PC-9 (cell line): Measurements from ENCODE around the gene ATF6. TPM values are rescaled to one million over a fixed set of nuclear protein-coding genes. Genes with fewer than 3 reads are reported as not detected.

Experiments
- BruUV-seq: library from RNA; stranded (reverse); fragments of 400-500 nt; replicated peaks from 2 replicates; lab custom pipeline; 2021; lab: Mats Ljungman, UMichigan
- CTCF ChIA-PET: fragments of 300-600 bp; sonication (Branson Sonifier 250); formaldehyde crosslinking; loops from one replicate; lab custom pipeline; 2022; ENCODE audit warnings: antibody characterized with exemption; lab: Charles Lee
- POLR2A ChIA-PET: fragments of 300-600 bp; sonication (Branson Sonifier 250); formaldehyde crosslinking; loops from one replicate; lab custom pipeline; 2022; ENCODE audit warnings: antibody characterized with exemption; ENCODE audit not compliant: unreplicated experiment; lab: Charles Lee
- DNase-seq, 2 experiments: peaks; one replicate each; pipeline versions ENCODE4 v3.0.0 to v3.0.0-alpha.2; 2015 to 2022; ENCODE audit warnings: mixed read lengths in 1 of 2
- H2AFZ ChIP-seq: fragments of 200-600 bp; sonication (generic); 2 replicates; pipeline ENCODE4 v1.8.1; 2017; ENCODE audit warnings: antibody characterized with exemption
- H3F3A ChIP-seq: fragments of 200-600 bp; sonication (generic); 2 replicates; pipeline ENCODE4 v1.8.1; 2017; ENCODE audit warnings: antibody characterized with exemption, mild to moderate bottlenecking, low read depth; ENCODE audit not compliant: insufficient read depth
- H3K27ac ChIP-seq: fragments of 200-600 bp; sonication (generic); 2 replicates; pipeline ENCODE4 v1.6.1; 2016; ENCODE audit warnings: mixed run types
- H3K27me3 ChIP-seq: fragments of 200-600 bp; sonication (generic); 2 replicates; pipeline ENCODE4 v1.6.1; 2016; ENCODE audit warnings: low read depth, mixed run types; ENCODE audit not compliant: insufficient read depth
- H3K36me3 ChIP-seq: fragments of 200-600 bp; sonication (generic); 2 replicates; pipeline ENCODE4 v1.6.1; 2016; ENCODE audit warnings: low read depth, mixed run types
- H3K4me1 ChIP-seq: fragments of 200-600 bp; sonication (generic); replicated peaks from 2 replicates; pipeline ENCODE4 v1.6.1; 2016; ENCODE audit warnings: mixed run types; ENCODE audit not compliant: insufficient read depth
- H3K4me2 ChIP-seq: fragments of 200-600 bp; sonication (generic); 2 replicates; pipeline ENCODE4 v1.6.1; 2017; ENCODE audit warnings: mixed run types
- H3K4me3 ChIP-seq: fragments of 200-600 bp; sonication (generic); 2 replicates; pipeline ENCODE4 v1.6.1; 2016; ENCODE audit warnings: mixed run types
- H3K79me2 ChIP-seq: fragments of 200-600 bp; sonication (generic); 2 replicates; pipeline ENCODE4 v1.6.1; 2017; ENCODE audit warnings: low read depth, mixed run types
- H3K9me2 ChIP-seq: fragments of 200-600 bp; sonication (generic); 2 replicates; pipeline ENCODE4 v1.8.1; 2017; ENCODE audit warnings: mild to moderate bottlenecking; ENCODE audit not compliant: insufficient read depth
- H3K9me3 ChIP-seq: fragments of 200-600 bp; sonication (generic); 2 replicates; pipeline ENCODE4 v1.8.1; 2016; ENCODE audit warnings: low read depth; ENCODE audit not compliant: insufficient read depth
- H4K20me1 ChIP-seq: fragments of 200-600 bp; sonication (generic); 2 replicates; pipeline ENCODE4 v1.8.1; 2017; ENCODE audit not compliant: insufficient read depth
- EZH2 ChIP-seq: fragments of 200-600 bp; sonication (generic); IDR thresholded peaks from 2 replicates; pipeline ENCODE4 v1.8.0; 2017; ENCODE audit warnings: antibody characterized with exemption, low read depth
- intact Hi-C: fragments of 100-400 bp; cut with micrococcal nuclease; formaldehyde crosslinking; loops from one replicate; pipeline ENCODE4 v1.10.0; 2022; ENCODE audit not compliant: unreplicated experiment
- total RNA-seq: library from RNA; stranded (reverse); gene quantifications from 2 replicates; pipeline ENCODE4 v1.2.3, GENCODE V29; 2021
- TF ChIP-seq, protein P1 (sequence below): fragments of 200-600 bp; sonication (generic); conservative IDR thresholded peaks from 2 replicates; pipeline ENCODE4 v1.6.1; 2017; ENCODE audit warnings: mixed run types, antibody characterized with exemption, mild to moderate bottlenecking, moderate library complexity

The ATF6 gene
- total RNA-seq, 1 experiment from 2014 or later = 19.5 TPM

DNA sequence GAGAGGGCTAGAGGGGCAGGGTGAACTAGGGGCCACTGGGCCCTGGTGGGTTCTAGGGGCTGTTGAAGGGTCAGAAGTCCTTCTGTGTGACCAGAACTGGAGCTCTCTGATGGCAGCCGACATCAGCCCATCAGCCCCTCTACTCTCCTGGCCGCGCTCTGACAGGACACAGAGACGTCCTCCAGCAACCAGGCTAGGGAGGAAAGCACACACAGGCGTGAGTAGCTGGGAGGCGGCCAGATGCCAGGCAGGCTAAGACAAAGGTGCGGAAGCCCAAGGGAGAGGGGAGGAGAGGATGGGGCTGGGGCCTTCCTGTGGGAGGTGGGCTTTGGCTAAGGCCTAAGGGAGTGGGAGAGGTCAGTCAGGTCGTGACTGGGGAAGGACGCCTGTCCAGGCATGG lies 206.7 kb downstream of the ATF6 start:
- H3K9me2 ChIP-seq = no peaks in the 10 kb centered on the region
- no peaks in the 10 kb centered on the region for H3K36me3 ChIP-seq
- H3K4me3 ChIP-seq = no peak overlapping the region
- DNase-seq = no peak
- H3K4me1 ChIP-seq = no peaks in the 10 kb centered on the region
- H2AFZ ChIP-seq = no peak overlapping the region
- H3F3A ChIP-seq = no peaks in the 10 kb centered on the region
- no peaks in the 10 kb centered on the region for H3K79me2 ChIP-seq
- no peak overlapping the region for H3K4me2 ChIP-seq
- no peaks in the 10 kb centered on the region for H4K20me1 ChIP-seq
- H3K9me3 ChIP-seq = no peaks in the 10 kb centered on the region; the same call in 1 of the 2 replicates
- H3K27ac ChIP-seq = no peak overlapping the region
- intact Hi-C loops = no loop called here
- ChIA-PET POLR2A (no interaction called here), CTCF (no interaction called here)
- no peak for TF ChIP-seq EZH2
- TF ChIP-seq, protein P1, sequence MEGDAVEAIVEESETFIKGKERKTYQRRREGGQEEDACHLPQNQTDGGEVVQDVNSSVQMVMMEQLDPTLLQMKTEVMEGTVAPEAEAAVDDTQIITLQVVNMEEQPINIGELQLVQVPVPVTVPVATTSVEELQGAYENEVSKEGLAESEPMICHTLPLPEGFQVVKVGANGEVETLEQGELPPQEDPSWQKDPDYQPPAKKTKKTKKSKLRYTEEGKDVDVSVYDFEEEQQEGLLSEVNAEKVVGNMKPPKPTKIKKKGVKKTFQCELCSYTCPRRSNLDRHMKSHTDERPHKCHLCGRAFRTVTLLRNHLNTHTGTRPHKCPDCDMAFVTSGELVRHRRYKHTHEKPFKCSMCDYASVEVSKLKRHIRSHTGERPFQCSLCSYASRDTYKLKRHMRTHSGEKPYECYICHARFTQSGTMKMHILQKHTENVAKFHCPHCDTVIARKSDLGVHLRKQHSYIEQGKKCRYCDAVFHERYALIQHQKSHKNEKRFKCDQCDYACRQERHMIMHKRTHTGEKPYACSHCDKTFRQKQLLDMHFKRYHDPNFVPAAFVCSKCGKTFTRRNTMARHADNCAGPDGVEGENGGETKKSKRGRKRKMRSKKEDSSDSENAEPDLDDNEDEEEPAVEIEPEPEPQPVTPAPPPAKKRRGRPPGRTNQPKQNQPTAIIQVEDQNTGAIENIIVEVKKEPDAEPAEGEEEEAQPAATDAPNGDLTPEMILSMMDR = no peak
- H3K27me3 ChIP-seq = peaks cover 22% of the 10 kb centered on the region; the same call in 1 of the 2 replicates
- BruUV-seq = no TSS peak

DNA sequence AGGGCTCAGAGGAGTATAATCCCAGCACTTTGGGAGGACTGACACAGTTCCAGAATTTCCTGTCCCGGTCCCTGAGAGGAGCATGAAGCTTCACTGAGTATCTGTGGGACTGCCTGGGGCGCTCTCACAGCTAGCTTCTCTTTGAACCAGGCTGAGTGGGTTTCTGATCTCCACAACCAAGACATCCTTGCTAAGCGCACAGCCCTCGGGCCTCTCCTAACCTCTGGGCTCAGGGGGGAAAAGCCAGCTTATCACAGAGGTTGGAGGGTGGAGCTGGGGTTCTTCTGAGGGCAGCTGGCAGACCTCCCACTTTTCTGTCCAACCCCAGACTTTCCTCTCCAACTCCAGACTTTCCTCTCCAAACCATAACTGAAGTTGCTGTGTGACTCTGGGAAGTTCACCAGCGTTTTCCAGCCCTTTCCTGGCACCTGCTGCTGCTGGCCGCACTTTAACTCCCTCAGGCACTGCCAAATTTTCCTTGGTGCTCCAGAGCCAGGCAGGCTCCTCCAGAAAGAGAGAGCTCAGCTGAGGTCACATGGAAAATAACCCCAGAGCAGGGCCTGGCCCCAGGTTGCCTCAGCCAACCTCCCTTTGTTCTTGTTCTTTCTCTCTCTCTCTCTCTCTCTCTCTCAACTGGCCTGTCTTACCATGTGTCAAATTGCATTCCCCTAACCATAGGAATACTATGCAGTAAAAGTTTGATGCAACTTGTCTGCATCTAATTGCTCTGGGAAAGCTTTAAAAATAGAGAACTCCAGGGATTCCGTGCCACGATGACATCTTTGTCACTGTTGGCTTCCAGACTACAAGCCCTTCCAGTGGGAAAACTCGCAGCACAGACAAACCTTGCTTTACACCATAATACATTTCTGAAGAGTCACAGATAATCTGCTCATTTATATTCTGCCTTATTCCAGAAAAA lies 208.1 kb downstream of the ATF6 start:
- intact Hi-C loops = no loop called here
- H3K36me3 ChIP-seq = no peaks in the 10 kb centered on the region
- H3F3A ChIP-seq = no peaks in the 10 kb centered on the region
- no peak for DNase-seq
- BruUV-seq = no TSS peak
- no peaks in the 10 kb centered on the region for H3K79me2 ChIP-seq
- H3K4me2 ChIP-seq = no peak overlapping the region
- no peaks in the 10 kb centered on the region; the same call in 1 of the 2 replicates for H3K9me3 ChIP-seq
- no peaks in the 10 kb centered on the region for H3K4me1 ChIP-seq
- no peak overlapping the region for H3K4me3 ChIP-seq
- CTCF ChIA-PET = no interaction called here
- no peak overlapping the region for H3K27ac ChIP-seq
- peaks cover 26% of the 10 kb centered on the region; the same call in 1 of the 2 replicates for H3K27me3 ChIP-seq
- H3K9me2 ChIP-seq = no peaks in the 10 kb centered on the region
- H2AFZ ChIP-seq = no peak overlapping the region
- POLR2A ChIA-PET = no interaction called here
- H4K20me1 ChIP-seq = no peaks in the 10 kb centered on the region
- TF ChIP-seq, protein P1 = no peak
- no peak for TF ChIP-seq EZH2

DNA sequence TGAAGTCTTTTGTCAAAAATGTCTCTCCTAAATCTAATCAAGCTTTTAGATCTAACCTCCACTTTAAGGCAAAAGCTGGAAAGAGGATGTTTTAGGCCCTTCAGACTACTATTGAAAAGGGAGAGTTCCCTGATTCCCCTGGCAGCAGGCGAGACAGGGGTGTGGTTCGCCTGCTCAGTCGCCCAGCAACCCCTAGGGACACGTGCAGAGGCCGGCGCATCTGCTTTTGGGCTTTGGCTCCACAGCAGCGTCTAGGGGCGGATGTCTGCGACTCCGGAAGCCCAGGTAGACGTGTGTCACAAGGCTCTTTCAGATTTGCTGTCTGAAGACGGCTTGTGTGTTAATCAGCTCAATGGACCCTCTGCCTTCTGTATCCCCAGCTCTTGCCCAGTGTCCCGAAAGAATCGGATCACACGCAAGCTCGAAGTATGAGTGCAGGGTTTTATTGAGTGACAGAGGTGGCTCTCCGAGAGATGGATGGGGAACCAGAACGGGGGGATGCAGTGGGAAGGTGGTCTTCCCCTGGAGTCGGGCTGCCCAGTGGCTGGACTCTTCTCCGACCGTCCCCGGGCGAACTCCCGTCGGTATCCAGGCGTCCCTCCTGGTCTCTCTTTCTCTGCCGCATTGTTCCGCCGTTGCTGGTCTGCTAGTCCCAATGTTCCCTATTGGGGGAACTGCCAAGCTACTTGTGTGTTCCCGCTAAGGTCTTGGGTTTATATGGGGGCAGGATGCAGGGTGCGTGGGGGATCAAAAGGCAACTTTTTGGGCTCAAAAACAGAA lies 212.1 kb downstream of the ATF6 start:
- ChIA-PET POLR2A (no interaction called here), CTCF (no interaction called here)
- Histone ChIP-seq H3F3A (no peaks in the 10 kb centered on the region), H3K9me2 (no peaks in the 10 kb centered on the region), H3K79me2 (no peaks in the 10 kb centered on the region), H2AFZ (no peak overlapping the region), H4K20me1 (no peaks in the 10 kb centered on the region), H3K27ac (no peak overlapping the region), H3K4me2 (no peak overlapping the region), H3K9me3 (no peaks in the 10 kb centered on the region; the same call in 1 of the 2 replicates), H3K36me3 (no peaks in the 10 kb centered on the region), H3K4me3 (no peak overlapping the region), H3K27me3 (peaks cover 26% of the 10 kb centered on the region; the same call in 1 of the 2 replicates), H3K4me1 (no peaks in the 10 kb centered on the region)
- intact Hi-C loops = no loop called here
- TF ChIP-seq EZH2 = no peak
- TF ChIP-seq, protein P1 = no peak
- no TSS peak for BruUV-seq
- no peak for DNase-seq
